Activated T-cell treated with anti-CD3 and anti-CD28 coated beads, Interleukin-2, amount 50 U/mL, for 1 hour (primary cell): ENCODE data around the gene KLC4.
"Not testable (repeated sequence)": the region's sequence is repeated elsewhere in the genome, so short reads cannot be mapped to it uniquely, and the experiment has no call there.

Source experiments
- DNase-seq: peaks from one replicate; pipeline ENCODE4 v3.0.0-alpha.2; 2020

KLC4 gene

GRCh38 chr6:43037197-43037596 is 22.2 kb upstream of the KLC4 start:
- DNase-seq: no peak

DNA sequence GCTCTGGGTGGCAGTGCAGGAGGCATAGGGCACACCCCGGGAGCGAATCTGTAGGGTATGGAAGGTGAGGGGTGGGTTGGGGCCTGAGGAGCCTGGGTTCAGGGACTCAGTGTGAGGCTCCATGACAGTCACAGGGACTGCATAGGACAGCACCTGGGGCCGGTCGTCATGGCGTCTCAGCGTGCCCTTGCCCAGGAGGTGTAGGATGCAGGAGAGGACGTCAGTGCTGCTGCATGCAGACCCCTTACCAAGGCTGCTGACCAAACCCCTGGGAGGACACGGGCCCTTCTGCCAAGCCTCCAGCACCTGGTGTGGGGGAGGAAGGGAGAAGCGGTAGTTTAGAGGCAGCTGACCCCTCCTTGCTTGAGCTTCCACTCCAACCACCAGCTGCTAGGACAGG is 21.7 kb upstream of the KLC4 start:
- no peak for DNase-seq

DNA sequence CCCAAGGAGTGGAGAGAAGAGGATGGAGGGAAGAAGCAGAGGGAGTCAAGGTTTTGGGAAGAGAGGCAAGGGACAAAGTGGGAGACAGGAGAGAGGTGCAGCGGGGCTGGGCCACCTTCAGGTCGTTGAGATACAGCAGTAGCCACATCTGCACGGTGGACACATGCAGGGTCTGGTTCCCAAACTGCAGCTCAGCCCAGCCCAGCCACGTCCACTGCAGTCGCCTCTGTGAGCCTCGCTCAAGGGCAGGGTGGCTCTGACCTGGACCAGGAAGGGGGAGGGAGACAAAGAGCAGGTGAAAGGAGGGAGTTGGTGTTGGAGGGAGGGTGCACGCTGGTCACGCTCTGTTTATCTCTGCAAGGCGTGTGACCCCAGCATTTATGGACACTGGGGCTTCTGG is 20.7 kb upstream of the KLC4 start:
- no peak for DNase-seq

GRCh38 chr6:43040542-43041257 is 18.7 kb upstream of the KLC4 start:
- no peak for DNase-seq

DNA sequence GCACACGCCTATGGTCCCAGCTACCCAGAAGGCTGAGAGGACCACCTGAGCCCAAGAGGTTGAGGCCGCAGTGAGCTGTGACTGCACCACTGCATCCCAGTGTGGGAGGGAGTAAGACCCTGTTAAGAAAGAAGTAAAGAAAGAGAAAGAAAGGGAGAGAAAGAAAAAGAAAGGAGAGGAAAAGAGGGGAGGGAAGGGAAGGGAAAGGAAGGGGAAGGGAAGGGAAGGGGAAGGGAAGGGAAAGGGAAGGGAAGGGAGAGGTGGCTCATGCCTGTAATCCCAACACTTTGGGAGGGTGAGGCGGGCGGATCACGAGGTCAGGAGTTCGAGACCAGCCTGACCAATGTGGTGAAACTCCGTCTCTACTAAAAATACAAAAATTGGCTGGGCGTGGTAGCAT is 18.0 kb upstream of the KLC4 start:
- not testable (repeated sequence) for DNase-seq

DNA sequence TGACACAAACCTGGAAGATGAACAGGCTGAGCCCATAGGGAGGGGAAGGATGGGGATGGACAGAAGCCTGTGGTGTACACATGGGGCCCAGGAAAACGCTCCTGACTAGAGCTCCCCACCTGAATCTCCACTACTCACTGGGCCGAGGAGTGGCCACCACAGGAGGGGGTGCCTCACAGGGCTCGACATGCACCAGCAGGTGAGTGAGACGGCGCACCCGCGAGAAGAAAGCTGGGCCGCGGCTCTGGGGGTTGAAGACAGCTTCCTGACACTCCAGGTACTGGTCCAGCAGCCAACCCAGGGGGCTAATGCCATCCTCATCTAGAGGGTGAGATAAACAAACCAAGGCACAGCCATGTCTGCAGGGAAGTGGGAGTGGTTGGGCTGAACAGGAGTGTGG is 16.1 kb upstream of the KLC4 start:
- DNase-seq: no peak

- no peak for DNase-seq
Observed at GRCh38 chr6:43045371-43045930, 14.0 kb upstream of the KLC4 start.

- no peak for DNase-seq
Observed at GRCh38 chr6:43047998-43048397, 11.4 kb upstream of the KLC4 start.

- no peak for DNase-seq
Observed at GRCh38 chr6:43050981-43051380, 8.4 kb upstream of the KLC4 start.

DNA sequence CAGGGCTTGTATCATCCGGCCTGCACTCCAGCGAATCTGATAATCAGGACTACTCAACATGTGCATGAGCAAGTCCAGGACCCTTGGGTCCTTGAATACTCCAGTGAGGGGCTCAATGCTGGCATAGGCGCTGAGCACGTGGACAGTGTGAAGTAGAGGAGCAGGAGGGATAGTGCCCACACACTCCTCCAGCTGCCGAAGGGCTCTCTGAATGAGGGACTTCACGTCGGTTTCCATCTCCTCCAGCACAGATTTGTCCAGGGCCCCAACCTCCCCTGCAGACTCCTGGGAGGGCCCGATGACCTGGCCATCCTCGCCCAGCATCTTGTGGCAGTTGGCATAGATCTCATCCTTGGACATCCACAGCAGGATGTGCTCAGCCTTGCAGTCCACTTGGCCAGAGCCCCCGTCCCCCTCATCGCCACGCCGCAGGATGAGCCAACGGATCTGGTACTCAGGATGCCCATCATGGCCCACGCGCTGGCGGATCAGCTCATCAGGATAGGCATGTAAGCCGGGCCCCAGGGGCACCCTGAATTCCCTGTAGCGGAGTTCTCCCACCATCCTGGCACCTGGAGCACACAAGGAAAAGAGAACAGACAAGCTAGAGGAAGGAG is 7.1 kb upstream of the KLC4 start:
- DNase-seq: no peak

DNA sequence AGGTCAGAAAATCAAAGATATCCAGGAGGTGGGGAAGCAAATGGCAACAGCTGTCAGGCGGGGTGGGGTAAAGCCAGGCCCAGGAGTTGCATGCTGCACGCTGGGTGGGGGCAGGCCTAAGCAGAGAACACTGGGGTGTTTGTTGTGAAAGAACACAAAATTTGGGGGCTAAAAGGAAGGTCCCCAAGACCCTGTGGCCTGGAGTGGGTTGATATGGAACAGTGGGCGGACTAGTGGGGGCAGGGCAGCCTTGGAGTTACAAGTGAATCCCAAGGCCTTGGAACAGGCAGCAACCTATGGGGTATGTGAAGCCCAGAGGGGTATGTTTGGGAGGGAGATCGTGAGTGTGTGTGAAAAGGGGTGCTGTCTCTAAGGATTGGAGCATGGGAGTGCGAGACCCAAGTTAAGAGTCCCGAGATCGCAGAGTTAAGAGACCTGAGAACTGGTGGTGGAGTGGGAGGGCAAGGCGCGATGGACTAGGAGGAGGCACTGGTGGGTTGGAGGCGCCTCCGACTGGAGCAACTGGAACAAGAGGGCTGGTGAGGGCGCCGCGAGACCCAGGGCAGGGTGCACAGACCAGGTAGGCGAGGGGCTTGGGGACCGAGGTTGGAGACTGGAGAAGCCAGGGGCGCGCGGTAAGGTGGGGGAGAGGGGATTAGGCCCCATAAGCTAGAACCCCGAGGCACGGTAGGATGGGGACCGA is 6.4 kb upstream of the KLC4 start:
- DNase-seq: no peak

DNA sequence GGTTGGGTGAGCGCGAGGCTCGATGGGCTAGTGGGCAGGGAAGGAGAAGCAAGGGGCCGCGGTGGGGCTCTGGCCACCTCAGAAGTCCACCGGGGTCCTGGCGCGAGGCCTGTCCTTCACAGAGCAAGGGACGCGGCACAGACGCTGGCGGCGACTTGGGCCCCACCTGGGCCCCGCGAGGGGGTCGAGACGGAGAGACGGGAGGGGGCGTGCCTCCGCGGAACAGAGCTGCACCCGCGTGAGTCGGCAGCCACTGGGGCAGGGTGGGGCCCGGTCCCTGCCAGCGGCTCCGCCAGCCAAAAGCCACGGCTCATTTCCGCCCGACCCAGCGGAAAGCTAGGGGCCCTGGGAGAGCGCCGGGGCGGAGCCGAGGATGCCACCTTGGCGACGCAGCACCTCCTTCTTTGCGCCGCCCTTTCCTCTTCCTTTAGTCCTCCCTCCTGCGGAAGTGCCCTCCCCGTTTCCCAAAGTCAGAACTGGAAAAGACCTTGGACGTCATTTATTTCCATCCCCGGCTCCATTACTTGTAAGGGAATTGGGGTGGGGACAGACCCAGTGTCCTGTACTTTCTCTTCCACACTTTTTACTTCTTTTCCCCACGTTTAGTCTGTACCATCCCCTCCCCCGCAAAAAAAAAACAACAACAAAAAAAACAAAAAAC is 5.8 kb upstream of the KLC4 start, which contains the start of gene CUL7:
Gene CUL7 (minus strand): TSS at position 307 of the 661 bp plus-strand sequence. CDS start 1,063 bp downstream, outside the sequence.
- DNase-seq: peak; percentile 89

- no peak for DNase-seq
Observed at GRCh38 chr6:43054206-43054943, 5.1 kb upstream of the KLC4 start.

GRCh38 chr6:43055966-43056365 is 3.5 kb upstream of the KLC4 start:
- DNase-seq: no peak

DNA sequence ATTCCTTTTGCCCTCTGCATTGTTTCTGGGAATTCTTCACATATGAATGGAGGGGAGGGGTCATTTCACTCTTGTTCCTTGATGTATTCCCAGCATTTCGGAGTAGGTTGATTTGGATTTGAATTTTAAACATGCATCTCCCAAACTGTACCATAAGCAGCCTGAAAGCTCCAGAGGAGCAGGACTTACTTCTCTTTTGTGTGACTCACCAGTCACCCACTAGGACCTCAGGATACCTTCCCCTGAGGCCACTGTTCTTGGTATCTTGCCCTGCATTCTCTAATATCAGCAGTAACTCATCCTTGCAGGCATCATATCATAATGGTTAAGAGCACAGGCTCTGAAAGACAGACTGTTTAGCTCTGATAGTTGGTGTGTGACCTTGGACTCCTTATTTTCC is 900 bp upstream of the KLC4 start:
- DNase-seq: no peak

GRCh38 chr6:43060034-43060754 is 763 bp downstream of the KLC4 start:
- DNase-seq: no peak

- no peak for DNase-seq
Observed at GRCh38 chr6:43060755-43061633, 1.6 kb downstream of the KLC4 start.

DNA sequence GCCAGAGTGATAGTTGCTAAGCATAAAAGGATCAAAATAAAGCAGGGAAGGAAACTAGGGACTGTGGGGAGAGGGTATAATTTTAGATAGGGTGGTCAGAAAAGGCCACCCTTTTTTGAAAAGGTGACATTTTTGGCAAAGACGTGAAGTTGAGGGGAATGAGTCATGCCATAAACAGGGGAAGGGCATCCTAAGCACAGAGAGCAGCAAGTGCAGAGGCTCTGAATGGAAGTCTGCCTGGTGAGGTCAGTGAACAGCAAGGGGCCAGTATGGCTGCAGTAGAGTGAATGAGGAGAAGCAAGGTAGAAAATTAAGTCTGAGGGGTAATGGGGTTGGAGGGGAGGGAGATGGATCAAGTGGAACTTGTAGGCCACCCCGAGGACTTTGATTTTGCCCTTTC is 2.4 kb downstream of the KLC4 start:
- no peak for DNase-seq

GRCh38 chr6:43062818-43063217 is 3.4 kb downstream of the KLC4 start:
- no peak for DNase-seq

DNA sequence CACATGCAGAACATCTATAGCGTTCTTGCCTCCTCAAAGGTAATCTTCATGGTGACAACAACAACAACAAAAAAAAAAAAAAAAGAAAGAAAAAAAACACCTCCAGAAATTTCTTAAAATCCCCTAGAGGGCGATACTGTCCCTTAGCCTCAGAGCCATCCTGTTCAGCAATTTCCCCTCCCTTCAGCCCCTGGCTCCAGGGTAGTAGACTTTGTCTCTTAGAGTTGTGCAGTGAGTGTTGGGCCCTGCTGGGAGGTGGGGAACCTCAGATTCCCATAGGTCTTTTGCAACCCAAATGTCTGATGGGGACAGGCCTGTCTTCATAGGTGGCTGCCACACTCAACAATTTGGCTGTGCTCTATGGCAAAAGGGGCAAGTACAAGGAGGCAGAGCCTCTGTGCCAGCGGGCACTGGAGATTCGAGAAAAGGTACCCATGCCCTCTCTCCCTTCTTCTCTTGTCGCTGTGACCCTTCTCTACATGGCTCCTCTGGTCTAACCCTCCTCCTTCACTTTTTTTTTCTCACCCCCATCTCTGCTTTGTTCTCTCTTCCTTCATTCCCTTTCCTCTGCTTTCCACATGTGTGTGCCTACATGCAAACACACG is 10.7 kb downstream of the KLC4 start:
- DNase-seq: no peak
